Suprapubic skin (tissue), 4 donors: ENCODE results near the gene KANSL1. TPM values are rescaled to one million over a fixed set of nuclear protein-coding genes. Genes with fewer than 3 reads are reported as not detected.

Source experiments
- DNase-seq, 2 donors: peaks; one replicate each; pipeline ENCODE4 v3.0.0-alpha.2; 2019; ENCODE audit warnings: low spot score in 2 of 2
- H3K27ac ChIP-seq: fragments of 200-600 bp; sonication (generic); one replicate; pipeline ENCODE4 v1.5.1; 2019
- H3K27me3 ChIP-seq: fragments of 200-600 bp; sonication (generic); one replicate; pipeline ENCODE4 v1.5.1; 2019
- H3K36me3 ChIP-seq: fragments of 200-600 bp; sonication (generic); one replicate; pipeline ENCODE4 v1.5.1; 2019
- H3K4me1 ChIP-seq: fragments of 200-600 bp; sonication (generic); one replicate; pipeline ENCODE4 v1.5.1; 2019
- H3K4me3 ChIP-seq: fragments of 200-600 bp; sonication (generic); one replicate; pipeline ENCODE4 v1.5.1; 2019; ENCODE audit warnings: mild to moderate bottlenecking
- H3K9me3 ChIP-seq: fragments of 200-600 bp; sonication (generic); one replicate; pipeline ENCODE4 v1.5.1; 2019
- CTCF ChIP-seq, 2 donors: fragments of 200-600 bp in 1 of 2; fragments of 450-650 bp in 1 of 2; sonication (generic) in 1 of 2; IDR thresholded peaks; one replicate each; pipeline ENCODE4 v1.5.1; 2016 to 2019; ENCODE audit warnings: antibody characterized with exemption in 2 of 2, mild to moderate bottlenecking in 1 of 2, moderate library complexity in 1 of 2
- EP300 ChIP-seq: sonication (generic); formaldehyde crosslinking; IDR thresholded peaks from one replicate; pipeline ENCODE4 v1.6.1; 2017; ENCODE audit warnings: antibody characterized with exemption
- POLR2A ChIP-seq, 2 donors: fragments of 450-650 bp; IDR thresholded peaks; one replicate each; pipeline ENCODE4 v1.6.1; 2017; ENCODE audit warnings: antibody characterized with exemption in 2 of 2, mild to moderate bottlenecking in 2 of 2, moderate library complexity in 2 of 2
- POLR2AphosphoS5 ChIP-seq, 3 donors: sonication (generic); formaldehyde crosslinking; IDR thresholded peaks; one replicate each; pipeline ENCODE4 v1.6.1; 2017; ENCODE audit warnings: antibody characterized with exemption in 3 of 3
- WGBS: methylation state at CpG from one replicate; pipeline ENCODE4 v1.1.5; 2018; 5-methylcytosine and 5-hydroxymethylcytosine counted together
- total RNA-seq, 4 donors: library from RNA; depleted of rRNA; stranded (reverse); fragments of >200 nt; gene quantifications; one replicate each; pipeline ENCODE4 v1.1.0, GENCODE V29; 2016

The KANSL1 gene
- total RNA-seq, 4 donors from 2014 or later = 68.2 to 187 (median 79.0) TPM

DNA sequence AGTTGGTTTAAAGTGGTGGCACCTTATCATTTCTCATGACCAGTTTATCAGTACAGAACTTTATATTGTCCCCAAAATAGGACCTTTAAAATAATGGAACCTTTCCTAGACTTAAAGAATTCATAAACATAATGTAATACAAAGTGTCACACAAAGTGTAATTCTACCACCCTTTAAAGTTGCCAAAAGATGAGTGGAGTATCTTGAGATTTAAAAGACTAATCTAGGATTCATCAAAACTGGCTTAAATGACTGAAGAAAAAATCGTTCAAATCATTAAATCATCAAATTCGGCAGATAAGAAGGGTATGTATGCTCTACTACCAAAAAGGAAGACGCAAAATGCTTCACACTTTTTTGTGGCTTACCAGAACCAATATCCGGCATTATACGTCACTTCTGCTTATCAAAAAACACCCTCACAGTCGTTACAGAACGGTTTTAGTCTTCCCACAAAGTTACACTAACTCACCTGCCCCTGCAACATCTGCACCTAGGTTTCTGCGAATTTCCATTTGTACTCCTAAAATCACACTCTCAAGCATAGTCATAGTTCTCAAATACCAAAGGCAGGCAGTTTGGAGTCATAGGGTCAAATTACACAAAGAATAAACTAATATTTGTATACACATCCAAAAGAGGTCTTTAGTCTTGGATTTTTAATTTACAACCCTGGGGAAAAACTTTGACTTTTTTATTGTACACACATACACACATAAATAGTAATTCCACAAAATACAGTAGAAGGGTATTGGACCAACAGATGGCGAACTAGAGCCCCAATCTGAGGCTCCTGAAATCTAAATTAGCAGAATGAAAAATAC is 1.4 kb upstream of the KANSL1 start:
- 51% methylated on average over 9 of the region's 9 CpGs for WGBS
- peak overlapping the region; percentile 99 for H3K4me3 ChIP-seq
- peaks cover 29% of the 10 kb centered on the region for H3K4me1 ChIP-seq
- TF ChIP-seq POLR2A (IDR thresholded peaks at IDR 0.05) (no peak), CTCF (IDR thresholded peaks at IDR 0.05) (peak; percentile 34 to 35), EP300 (no peak)
- H3K27me3 ChIP-seq = no peaks in the 10 kb centered on the region
- no peaks in the 10 kb centered on the region for H3K9me3 ChIP-seq
- no peak for DNase-seq
- no peaks in the 10 kb centered on the region for H3K36me3 ChIP-seq
- peak overlapping the region; percentile 100 for H3K27ac ChIP-seq

- Histone ChIP-seq H3K4me3 (peak overlapping the region; percentile 99), H3K9me3 (no peaks in the 10 kb centered on the region)
- 3% methylated on average over 6 of the region's 60 CpGs for WGBS
These were observed 580 bp upstream of the KANSL1 start for GRCh38 chr17:46193626-46194392.

GRCh38 chr17:46192439-46193150 is 634 bp downstream of the KANSL1 start:
- H3K4me1 ChIP-seq = peaks cover 40% of the 10 kb centered on the region
- peak overlapping the region; percentile 99 for H3K4me3 ChIP-seq
- no peaks in the 10 kb centered on the region for H3K27me3 ChIP-seq
- H3K27ac ChIP-seq = peak overlapping the region; percentile 100
- H3K36me3 ChIP-seq = no peaks in the 10 kb centered on the region
- 0% methylated on average over 23 of the region's 60 CpGs for WGBS
- DNase-seq = peak; percentile 75 to 78
- TF ChIP-seq EP300 = no peak
- peak in 1 of 2 donors; percentile 49 for TF ChIP-seq POLR2A (IDR thresholded peaks at IDR 0.05)
- no peak for TF ChIP-seq CTCF (IDR thresholded peaks at IDR 0.05)
- H3K9me3 ChIP-seq = no peaks in the 10 kb centered on the region

More at GRCh38 chr17:46193626-46194392, 580 bp upstream of the KANSL1 start:
- Histone ChIP-seq H3K27ac (peak overlapping the region; percentile 100), H3K4me1 (peaks cover 33% of the 10 kb centered on the region), H3K36me3 (no peaks in the 10 kb centered on the region), H3K27me3 (no peaks in the 10 kb centered on the region)
- peak in 1 of 2 donors; percentile 16 for TF ChIP-seq CTCF (IDR thresholded peaks at IDR 0.05)
- no peak for TF ChIP-seq EP300
- peak in 2 of 3 donors; percentile 58 to 85 for TF ChIP-seq POLR2AphosphoS5 (IDR thresholded peaks at IDR 0.05)
- TF ChIP-seq POLR2A (IDR thresholded peaks at IDR 0.05) = peak in 1 of 2 donors; percentile 21
- peak; percentile 97 to 98 for DNase-seq

DNA sequence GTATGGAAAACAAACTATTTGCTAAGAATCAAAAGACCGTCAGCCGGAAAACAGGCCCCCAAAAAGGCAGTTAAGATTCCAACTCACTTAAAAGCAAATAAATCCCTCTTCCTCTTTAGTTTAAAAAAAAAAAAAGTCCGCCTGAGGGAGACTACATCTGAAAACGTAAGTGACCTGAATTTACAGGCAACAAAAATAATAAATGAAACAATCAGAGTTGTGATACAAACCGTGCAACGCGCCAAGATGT is 1.1 kb downstream of the KANSL1 start:
- Histone ChIP-seq H3K4me3 (peak overlapping the region; percentile 99), H3K9me3 (no peaks in the 10 kb centered on the region), H3K36me3 (no peaks in the 10 kb centered on the region), H3K4me1 (peaks cover 44% of the 10 kb centered on the region), H3K27ac (peak overlapping the region; percentile 100), H3K27me3 (no peaks in the 10 kb centered on the region)
- no peak for TF ChIP-seq CTCF (IDR thresholded peaks at IDR 0.05)
- no peak for TF ChIP-seq POLR2A (IDR thresholded peaks at IDR 0.05)
- no peak for TF ChIP-seq EP300
- no peak for DNase-seq
- 2% methylated on average over 7 of the region's 7 CpGs for WGBS
